B cell (primary cell): Measurements from ENCODE around the gene COL5A1. TPM values are rescaled to one million over a fixed set of nuclear protein-coding genes. Genes with fewer than 3 reads are reported as not detected.

Source experiments
- ATAC-seq: fragments of 200-7000 bp; cut with Tn5 transposase; one replicate; pipeline ENCODE4 v1.10.0; 2021; ENCODE audit warnings: low read depth, mild to moderate bottlenecking, moderate number of reproducible peaks, moderate library complexity
- CTCF ChIA-PET: fragments of 350-600 bp; sonication (Branson Sonifier 250); formaldehyde crosslinking; loops from one replicate; lab custom pipeline; 2021; ENCODE audit warnings: antibody characterized with exemption, inconsistent platforms; lab: Charles Lee
- POLR2A ChIA-PET: fragments of 350-600 bp; sonication (Branson Sonifier 250); formaldehyde crosslinking; loops from one replicate; lab custom pipeline; 2021; ENCODE audit warnings: antibody characterized with exemption; lab: Charles Lee
- DNase-seq: peaks from one replicate; pipeline ENCODE4 v3.0.0; 2013
- H2AFZ ChIP-seq: 2 replicates; pipeline ENCODE4 v1.6.1; 2012; ENCODE audit warnings: mild to moderate bottlenecking, low read depth, low read length; ENCODE audit not compliant: insufficient read depth, poor library complexity, severe bottlenecking
- H3K27ac ChIP-seq, 2 donors: 1 replicate in 1 of 2; 2 replicates in 1 of 2; pipeline ENCODE4 v1.5.1; 2012 to 2013; ENCODE audit warnings: low read length in 2 of 2, mild to moderate bottlenecking in 2 of 2, moderate library complexity in 1 of 2
- H3K27me3 ChIP-seq, 4 experiments: fragments of 200-600 bp in 1 of 4; sonication (generic) in 1 of 4; replicated peaks in 1 of 4; 1 replicate in 2 of 4; 2 replicates in 2 of 4; pipeline versions ENCODE4 v1.6.1 to v1.7.0; 2013 to 2016; ENCODE audit warnings: low read length in 3 of 4, mild to moderate bottlenecking in 2 of 4, mixed read lengths in 1 of 4, moderate library complexity in 1 of 4; ENCODE audit not compliant: insufficient read depth in 4 of 4, control insufficient read depth in 3 of 4; ENCODE audit errors: control extremely low read depth in 1 of 4
- H3K36me3 ChIP-seq, 2 experiments: replicated peaks in 1 of 2; 1 replicate in 1 of 2; 2 replicates in 1 of 2; pipeline versions ENCODE4 v1.6.1 to v1.7.1; 2013; ENCODE audit warnings: low read length in 1 of 2; ENCODE audit not compliant: insufficient read depth in 2 of 2, control insufficient read depth in 1 of 2; ENCODE audit errors: control extremely low read depth in 1 of 2, extremely low read depth in 1 of 2
- H3K4me1 ChIP-seq, 2 donors: fragments of 200-600 bp in 1 of 2; sonication (generic) in 1 of 2; 1 replicate in 1 of 2; 2 replicates in 1 of 2; pipeline versions ENCODE4 v1.5.1 to v1.6.1; 2013 to 2017; ENCODE audit warnings: low read length in 2 of 2; ENCODE audit not compliant: control insufficient read depth in 2 of 2, insufficient read depth in 2 of 2
- H3K4me2 ChIP-seq: replicated peaks from 2 replicates; pipeline ENCODE3; 2012; ENCODE audit warnings: mild to moderate bottlenecking, low read depth, low read length; ENCODE audit not compliant: poor library complexity, severe bottlenecking
- H3K4me3 ChIP-seq, 5 experiments: fragments of 200-600 bp in 1 of 5; sonication (generic) in 1 of 5; 1 replicate in 3 of 5; 2 replicates in 2 of 5; pipeline versions ENCODE4 v1.5.1 to v1.7.0; 2011 to 2016; ENCODE audit warnings: low read length in 4 of 5, mild to moderate bottlenecking in 4 of 5, low read depth in 2 of 5, control low read depth in 1 of 5, moderate library complexity in 1 of 5; ENCODE audit not compliant: insufficient read depth in 1 of 5; ENCODE audit errors: control extremely low read depth in 1 of 5, extremely low read depth in 1 of 5
- H3K79me2 ChIP-seq: fragments of 200-600 bp; sonication (generic); one replicate; pipeline ENCODE4 v1.6.0; 2016; ENCODE audit warnings: low read length; ENCODE audit not compliant: control insufficient read depth, insufficient read depth
- H3K9ac ChIP-seq: fragments of 200-600 bp; sonication (generic); 2 replicates; pipeline ENCODE4 v1.6.1; 2017; ENCODE audit warnings: mild to moderate bottlenecking, low read length, moderate library complexity
- H3K9me3 ChIP-seq, 3 donors: one replicate each; pipeline versions ENCODE4 v1.6.1 to v1.7.1; 2013; ENCODE audit warnings: low read length in 2 of 3; ENCODE audit not compliant: control insufficient read depth in 2 of 3, insufficient read depth in 1 of 3; ENCODE audit errors: control extremely low read depth in 1 of 3
- H4K20me1 ChIP-seq: 2 replicates; pipeline ENCODE4 v1.6.0; 2012; ENCODE audit warnings: mild to moderate bottlenecking, low read length; ENCODE audit not compliant: insufficient read depth, control insufficient read depth, poor library complexity, severe bottlenecking
- H3K27ac Mint-ChIP-seq: one replicate; pipeline ENCODE4 v1.8.0; 2021; ENCODE audit warnings: mixed read lengths
- H3K27me3 Mint-ChIP-seq: one replicate; pipeline ENCODE4 v1.8.0; 2021; ENCODE audit warnings: mixed read lengths
- H3K4me1 Mint-ChIP-seq: one replicate; pipeline ENCODE4 v1.8.0; 2021; ENCODE audit warnings: mixed read lengths
- H3K4me3 Mint-ChIP-seq: one replicate; pipeline ENCODE4 v1.8.0; 2021; ENCODE audit warnings: mixed read lengths
- H3K9me3 Mint-ChIP-seq: one replicate; pipeline ENCODE4 v1.8.0; 2022; ENCODE audit warnings: mixed read lengths; ENCODE audit not compliant: insufficient read depth
- EZH2 ChIP-seq: IDR thresholded peaks from 2 replicates; pipeline ENCODE4 v1.6.1; 2012; ENCODE audit warnings: borderline replicate concordance, low read depth, mild to moderate bottlenecking, moderate library complexity, low read length; ENCODE audit not compliant: insufficient read depth, poor library complexity, severe bottlenecking
- WGBS: methylation state at CpG from one replicate; pipeline ENCODE4 v1.1.5; 2013; ENCODE audit warnings: missing lambda C conversion rate; ENCODE audit not compliant: insufficient coverage; 5-methylcytosine and 5-hydroxymethylcytosine counted together
- intact Hi-C: fragments of 100-400 bp; cut with micrococcal nuclease; formaldehyde crosslinking; loops from one replicate; pipeline ENCODE4 v1.10.0; 2022
- polyA plus RNA-seq: library from polyadenylated mRNA; depleted of rRNA; stranded (reverse); fragments of >200 nt; gene quantifications from 2 replicates; pipeline ENCODE4 v1.2.3, GENCODE V29; 2012
- total RNA-seq, 2 donors: library from RNA; stranded (reverse); fragments of 120-200 nt in 1 of 2; gene quantifications; 1 replicate in 1 of 2; 2 replicates in 1 of 2; pipeline versions ENCODE4 v1.2.3 to v1.2.4, GENCODE V29; 2013 to 2022
- TF ChIP-seq, protein P1 (sequence below): fragments of 200-600 bp; IDR thresholded peaks from one replicate; pipeline ENCODE4 v1.8.0; 2022; ENCODE audit warnings: antibody characterized with exemption, mild to moderate bottlenecking

The COL5A1 gene
- total and polyA plus RNA-seq, 2 donors (not counting 1 experiment from before 2014, with no cell fraction given), result 0.06 TPM; not detected in 1

DNA sequence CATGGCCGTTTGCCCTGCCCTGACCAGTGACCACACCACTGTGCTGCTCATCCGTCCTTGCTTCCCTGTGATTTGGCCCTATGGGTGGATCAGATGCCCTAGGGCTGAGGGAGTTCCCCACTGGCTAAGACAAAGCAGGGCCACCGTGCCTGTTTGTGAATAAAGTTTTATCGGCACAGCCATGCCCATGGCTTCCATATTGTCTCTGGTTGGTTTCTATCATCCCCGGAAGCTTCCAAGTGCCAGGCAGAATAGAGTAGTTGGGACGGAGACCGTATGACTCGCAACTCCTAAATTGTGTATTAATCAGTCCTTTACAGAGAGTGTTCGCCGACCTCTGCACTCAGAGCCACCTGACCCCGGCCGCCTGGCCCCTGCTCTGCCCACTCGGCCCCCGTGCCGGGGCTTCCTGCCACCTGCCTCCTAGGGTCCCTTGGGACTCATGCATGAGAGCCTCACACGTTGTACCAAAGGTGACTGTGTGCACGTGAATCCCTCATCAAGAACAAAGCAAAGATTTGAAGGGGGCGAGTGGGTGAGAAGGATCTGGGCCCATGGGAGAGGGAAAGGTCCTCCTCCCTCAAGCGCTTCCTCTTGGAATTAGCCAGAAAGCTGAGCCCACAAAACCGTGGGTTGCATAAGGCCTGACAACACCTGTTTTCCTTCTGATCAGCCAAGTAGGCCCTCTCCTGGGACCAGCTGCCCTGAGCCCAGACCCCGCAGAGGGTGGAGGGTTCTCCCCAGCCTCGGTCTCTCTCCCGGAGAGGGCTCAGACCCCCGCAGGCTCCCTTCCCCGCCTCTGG, 227.3 kb downstream of the COL5A1 start:
- H3K79me2 ChIP-seq, result no peaks in the 10 kb centered on the region
- CTCF ChIA-PET, result no interaction called here
- no peaks in the 10 kb centered on the region for H4K20me1 ChIP-seq
- peaks cover 2 to 54% (median 14%) of the 10 kb centered on the region in 3 donors for H3K9me3 ChIP-seq
- H3K4me1 Mint-ChIP-seq, result peaks cover 21% of the 10 kb centered on the region
- 54% methylated on average over 23 of the region's 25 CpGs for whole genome bisulfite sequencing
- H2AFZ ChIP-seq, result no peak overlapping the region
- H3K27ac ChIP-seq, result no peak overlapping the region
- peaks cover 3% of the 10 kb centered on the region for H3K9me3 Mint-ChIP-seq
- no peaks in the 10 kb centered on the region for H3K36me3 ChIP-seq
- H3K4me1 ChIP-seq, result peaks cover 7 to 26% of the 10 kb centered on the region in 2 donors
- POLR2A ChIA-PET, result no interaction called here
- intact Hi-C loops, result no loop called here
- no peak for ATAC-seq
- peak; percentile 26 for DNase-seq
- H3K9ac ChIP-seq, result no peak overlapping the region
- H3K4me2 ChIP-seq, result peak overlapping the region; percentile 27
- no peaks in the 10 kb centered on the region for H3K27me3 ChIP-seq
- peak overlapping the region; percentile 16 for H3K4me3 Mint-ChIP-seq
- no peak overlapping the region for H3K4me3 ChIP-seq
- peaks cover 14% of the 10 kb centered on the region for H3K27me3 Mint-ChIP-seq
- no peak for TF ChIP-seq EZH2
- TF ChIP-seq, protein P1, sequence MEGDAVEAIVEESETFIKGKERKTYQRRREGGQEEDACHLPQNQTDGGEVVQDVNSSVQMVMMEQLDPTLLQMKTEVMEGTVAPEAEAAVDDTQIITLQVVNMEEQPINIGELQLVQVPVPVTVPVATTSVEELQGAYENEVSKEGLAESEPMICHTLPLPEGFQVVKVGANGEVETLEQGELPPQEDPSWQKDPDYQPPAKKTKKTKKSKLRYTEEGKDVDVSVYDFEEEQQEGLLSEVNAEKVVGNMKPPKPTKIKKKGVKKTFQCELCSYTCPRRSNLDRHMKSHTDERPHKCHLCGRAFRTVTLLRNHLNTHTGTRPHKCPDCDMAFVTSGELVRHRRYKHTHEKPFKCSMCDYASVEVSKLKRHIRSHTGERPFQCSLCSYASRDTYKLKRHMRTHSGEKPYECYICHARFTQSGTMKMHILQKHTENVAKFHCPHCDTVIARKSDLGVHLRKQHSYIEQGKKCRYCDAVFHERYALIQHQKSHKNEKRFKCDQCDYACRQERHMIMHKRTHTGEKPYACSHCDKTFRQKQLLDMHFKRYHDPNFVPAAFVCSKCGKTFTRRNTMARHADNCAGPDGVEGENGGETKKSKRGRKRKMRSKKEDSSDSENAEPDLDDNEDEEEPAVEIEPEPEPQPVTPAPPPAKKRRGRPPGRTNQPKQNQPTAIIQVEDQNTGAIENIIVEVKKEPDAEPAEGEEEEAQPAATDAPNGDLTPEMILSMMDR, result no peak
- H3K27ac Mint-ChIP-seq, result no peak overlapping the region

DNA sequence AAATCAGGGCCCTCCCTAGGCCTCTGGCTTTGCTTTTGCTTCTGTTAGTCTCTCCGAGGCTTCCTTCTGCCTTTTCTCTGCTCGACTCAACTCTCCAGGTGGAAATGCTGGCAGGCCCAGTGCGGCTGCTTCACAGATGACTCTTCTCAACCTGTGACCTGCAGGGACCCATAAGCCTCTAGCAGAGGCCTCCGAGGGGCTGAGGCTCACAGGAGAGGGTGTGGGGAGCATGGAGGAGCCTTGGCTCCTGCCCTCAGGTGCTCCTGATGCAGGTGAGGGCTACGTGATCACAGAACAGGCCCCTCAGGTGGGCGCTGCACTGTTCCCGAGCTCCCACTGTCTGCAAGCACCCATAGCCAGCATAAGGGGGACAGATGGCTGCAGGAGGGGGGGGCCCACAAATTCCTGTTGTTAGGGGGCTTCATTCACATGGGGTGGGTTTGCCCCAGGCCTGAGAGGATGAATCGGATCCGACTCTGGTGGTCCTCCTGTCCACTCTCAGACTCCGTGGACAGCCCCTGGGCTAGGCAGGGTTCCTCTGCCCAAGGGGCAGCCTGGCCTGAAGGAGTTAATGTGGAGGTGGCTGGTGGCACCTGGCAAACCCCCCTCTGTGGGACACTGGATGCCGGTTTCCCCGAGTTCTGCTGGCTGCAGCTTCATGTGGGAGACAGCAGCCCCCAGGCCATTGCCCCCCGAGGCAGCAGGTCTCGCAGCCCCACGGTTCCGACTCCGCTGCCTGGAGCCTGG, 228.1 kb downstream of the COL5A1 start:
- ATAC-seq (no peak), DNase-seq (no peak)
- Histone ChIP-seq H4K20me1 (no peaks in the 10 kb centered on the region), H3K4me2 (no peak overlapping the region), H2AFZ (no peak overlapping the region), H3K4me1 (peaks cover 7 to 26% of the 10 kb centered on the region in 2 donors), H3K36me3 (no peaks in the 10 kb centered on the region), H3K4me3 (no peak overlapping the region), H3K9me3 (peaks cover 2 to 50% (median 14%) of the 10 kb centered on the region in 3 donors), H3K27me3 (no peaks in the 10 kb centered on the region), H3K27ac (no peak overlapping the region), H3K9ac (no peak overlapping the region), H3K79me2 (no peaks in the 10 kb centered on the region)
- Mint-ChIP-seq H3K27me3 (peaks cover 14% of the 10 kb centered on the region), H3K27ac (no peak overlapping the region), H3K4me3 (no peak overlapping the region), H3K9me3 (peaks cover 3% of the 10 kb centered on the region), H3K4me1 (peaks cover 21% of the 10 kb centered on the region)
- intact Hi-C loops, result no loop called here
- TF ChIP-seq, protein P1, result no peak
- no peak for TF ChIP-seq EZH2
- ChIA-PET CTCF (no interaction called here), POLR2A (no interaction called here)
- WGBS, result 74% methylated on average over 16 of the region's 17 CpGs
